ENCODE data around the gene CHERP. TPM values are rescaled to one million over a fixed set of nuclear protein-coding genes. Genes with fewer than 3 reads are reported as not detected.
"Not testable (repeated sequence)": the region's sequence is repeated elsewhere in the genome, so short reads cannot be mapped to it uniquely, and the experiment has no call there.

CHERP gene
- total and polyA plus RNA-seq, 2 donors = 2.5 to 25.4 TPM

DNA sequence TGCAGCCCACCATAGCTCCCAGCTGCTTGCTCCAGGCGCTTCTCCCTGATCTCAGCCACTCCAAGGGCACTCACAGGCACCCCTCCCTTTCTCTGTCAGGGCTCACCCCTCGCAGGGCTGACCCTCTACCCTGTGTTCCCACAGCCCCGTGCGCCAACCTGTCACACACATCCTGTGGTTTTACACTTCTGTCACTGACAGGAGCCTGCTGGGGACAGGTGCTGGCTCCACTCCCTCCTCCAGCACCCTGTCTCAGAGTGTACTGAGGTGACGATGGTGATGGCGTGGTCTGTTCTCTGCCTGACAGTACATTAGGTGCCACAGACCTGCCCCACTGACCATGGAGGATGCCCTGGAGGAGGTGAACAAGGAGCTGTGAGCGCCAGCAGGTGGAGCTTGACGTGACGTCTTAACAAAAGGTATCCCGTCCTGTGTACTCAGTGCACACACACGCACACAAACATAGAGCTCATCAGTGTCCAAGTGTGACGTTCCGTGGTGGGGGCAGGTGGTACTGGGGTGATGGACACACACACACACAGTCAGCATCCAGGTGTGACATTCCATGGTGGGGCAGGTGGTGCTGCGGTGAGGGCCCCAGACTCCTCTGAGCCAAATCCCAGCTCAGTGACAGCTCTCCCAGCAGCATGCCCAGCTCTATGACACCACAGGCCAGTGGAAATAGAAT is 25.2 kb downstream of the CHERP start:
- Histone ChIP-seq H3K9me3 (ENCODE audit: control insufficient read depth in 2 of 2, insufficient read depth in 1 of 2, low read length in 1 of 2) (no peaks in the 10 kb centered on the region), H3K27ac (ENCODE audit: low read depth in 1 of 2, low read length in 1 of 2) (no peak overlapping the region), H3K4me1 (ENCODE audit: control insufficient read depth in 2 of 2, insufficient read depth in 2 of 2, low read length in 2 of 2) (peaks cover 0 to 3% of the 10 kb centered on the region in 2 donors), H3K27me3 (ENCODE audit: control insufficient read depth in 2 of 2, insufficient read depth in 1 of 2, low read length in 1 of 2) (no peaks in the 10 kb centered on the region), H3K36me3 (ENCODE audit: control insufficient read depth in 2 of 2, insufficient read depth in 2 of 2, low read length in 1 of 2) (peaks cover 62 to 65% of the 10 kb centered on the region in 2 donors), H3K4me3 (ENCODE audit: low read length in 2 of 2) (no peak overlapping the region)
- peak in 1 of 9 donors; percentile 13 for DNase-seq (ENCODE audit: low read depth in 6 of 9, low spot score in 9 of 9)
- 70% methylated on average over 14 of the region's 14 CpGs for WGBS

DNA sequence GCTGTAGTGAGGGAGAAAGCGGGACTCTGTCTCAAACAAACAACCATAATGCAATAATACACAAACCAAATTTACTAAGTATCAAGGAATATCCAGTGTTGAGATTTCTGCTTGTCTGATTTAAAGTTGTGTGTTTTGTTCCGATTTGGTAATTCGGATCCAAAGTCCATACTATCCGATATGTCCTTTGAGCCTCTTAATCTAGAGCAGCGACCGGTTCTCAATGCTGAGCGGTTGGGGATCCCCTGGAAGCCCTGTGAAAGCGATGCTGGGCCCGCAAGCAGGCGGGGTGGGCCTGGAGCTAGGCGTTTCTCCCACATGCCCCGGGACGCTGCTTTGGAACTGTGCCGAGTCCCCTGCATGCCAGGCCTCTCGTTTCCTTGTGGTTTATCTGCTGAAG is 25.9 kb downstream of the CHERP start:
- Histone ChIP-seq H3K36me3 (ENCODE audit: control insufficient read depth in 2 of 2, insufficient read depth in 2 of 2, low read length in 1 of 2) (peaks cover 55 to 62% of the 10 kb centered on the region in 2 donors), H3K9me3 (ENCODE audit: control insufficient read depth in 2 of 2, insufficient read depth in 1 of 2, low read length in 1 of 2) (no peaks in the 10 kb centered on the region), H3K27ac (ENCODE audit: low read depth in 1 of 2, low read length in 1 of 2) (no peak overlapping the region), H3K4me3 (ENCODE audit: low read length in 2 of 2) (no peak overlapping the region), H3K4me1 (ENCODE audit: control insufficient read depth in 2 of 2, insufficient read depth in 2 of 2, low read length in 2 of 2) (peaks cover 0 to 3% of the 10 kb centered on the region in 2 donors), H3K27me3 (ENCODE audit: control insufficient read depth in 2 of 2, insufficient read depth in 1 of 2, low read length in 1 of 2) (no peaks in the 10 kb centered on the region)
- WGBS = 92% methylated on average over 15 of the region's 15 CpGs
- DNase-seq (ENCODE audit: low read depth in 6 of 9, low spot score in 9 of 9) = no peak

DNA sequence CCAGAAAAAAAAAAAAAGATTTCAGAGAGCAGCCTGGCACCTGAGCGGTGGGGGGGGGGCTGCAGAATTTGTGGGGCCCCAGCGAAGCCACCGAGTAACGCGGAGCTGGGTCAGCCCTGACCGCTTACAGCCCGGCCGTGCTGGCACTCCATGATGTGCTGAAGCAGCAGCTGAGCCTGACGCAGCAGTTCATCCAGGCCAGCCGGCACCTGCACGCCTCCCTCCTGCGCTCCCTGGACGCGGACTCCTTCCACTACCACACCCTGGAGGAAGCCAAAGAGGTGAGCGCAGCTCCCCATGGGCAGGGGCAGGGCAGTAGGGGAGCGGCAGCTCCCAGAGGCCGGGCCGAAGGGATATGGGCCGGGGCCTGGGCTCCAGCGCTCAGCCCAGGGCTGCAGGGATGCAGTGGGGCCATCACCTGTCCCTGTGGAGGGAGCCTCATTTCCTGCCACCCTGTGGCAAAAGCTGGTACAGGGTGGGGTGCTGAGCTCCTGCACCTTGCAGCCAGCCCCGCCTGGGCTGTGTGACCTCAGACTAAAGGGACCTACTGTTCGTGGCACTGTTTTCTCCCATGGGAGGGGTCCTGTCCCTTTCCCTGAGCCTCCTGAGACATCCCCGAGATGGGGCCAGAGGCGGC is 27.7 kb downstream of the CHERP start:
- Histone ChIP-seq H3K36me3 (ENCODE audit: control insufficient read depth in 2 of 2, insufficient read depth in 2 of 2, low read length in 1 of 2) (peaks cover 46 to 48% of the 10 kb centered on the region in 2 donors), H3K4me1 (ENCODE audit: control insufficient read depth in 2 of 2, insufficient read depth in 2 of 2, low read length in 2 of 2) (peaks cover 0 to 3% of the 10 kb centered on the region in 2 donors), H3K27me3 (ENCODE audit: control insufficient read depth in 2 of 2, insufficient read depth in 1 of 2, low read length in 1 of 2) (no peaks in the 10 kb centered on the region), H3K4me3 (ENCODE audit: low read length in 2 of 2) (no peak overlapping the region), H3K27ac (ENCODE audit: low read depth in 1 of 2, low read length in 1 of 2) (no peak overlapping the region), H3K9me3 (ENCODE audit: control insufficient read depth in 2 of 2, insufficient read depth in 1 of 2, low read length in 1 of 2) (no peaks in the 10 kb centered on the region)
- DNase-seq (ENCODE audit: low read depth in 6 of 9, low spot score in 9 of 9) = no peak
- 96% methylated on average over 24 of the region's 24 CpGs for WGBS

DNA sequence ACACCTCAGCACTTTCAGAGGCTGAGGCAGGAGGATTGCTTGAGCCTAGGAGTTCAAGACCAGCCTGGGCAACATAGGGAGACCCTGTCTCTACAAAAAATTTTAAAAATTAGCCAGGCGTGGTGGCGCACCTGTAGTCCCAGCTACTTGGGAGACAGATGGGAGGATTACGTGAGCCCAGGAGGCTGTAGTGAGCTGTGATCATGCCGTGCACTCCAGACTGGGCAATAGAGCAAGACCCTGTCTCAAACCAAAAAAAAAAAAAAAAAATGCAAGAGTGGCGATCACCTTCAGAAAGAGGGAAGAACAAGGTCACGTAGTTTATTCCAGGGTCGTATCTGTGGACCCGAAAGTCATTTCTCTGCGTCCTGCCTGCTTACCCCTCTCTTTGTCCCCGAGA is 29.6 kb downstream of the CHERP start:
- H3K36me3 ChIP-seq (ENCODE audit: control insufficient read depth in 2 of 2, insufficient read depth in 2 of 2, low read length in 1 of 2) = peaks cover 31 to 35% of the 10 kb centered on the region in 2 donors
- WGBS = 99% methylated on average over 10 of the region's 10 CpGs
- H3K4me1 ChIP-seq (ENCODE audit: control insufficient read depth in 2 of 2, insufficient read depth in 2 of 2, low read length in 2 of 2); H3K4me3 ChIP-seq (ENCODE audit: low read length in 2 of 2); H3K27me3 ChIP-seq (ENCODE audit: control insufficient read depth in 2 of 2, insufficient read depth in 1 of 2, low read length in 1 of 2); DNase-seq (ENCODE audit: low read depth in 6 of 9, low spot score in 9 of 9); H3K27ac ChIP-seq (ENCODE audit: low read depth in 1 of 2, low read length in 1 of 2); H3K9me3 ChIP-seq (ENCODE audit: control insufficient read depth in 2 of 2, insufficient read depth in 1 of 2, low read length in 1 of 2): not testable (repeated sequence)

DNA sequence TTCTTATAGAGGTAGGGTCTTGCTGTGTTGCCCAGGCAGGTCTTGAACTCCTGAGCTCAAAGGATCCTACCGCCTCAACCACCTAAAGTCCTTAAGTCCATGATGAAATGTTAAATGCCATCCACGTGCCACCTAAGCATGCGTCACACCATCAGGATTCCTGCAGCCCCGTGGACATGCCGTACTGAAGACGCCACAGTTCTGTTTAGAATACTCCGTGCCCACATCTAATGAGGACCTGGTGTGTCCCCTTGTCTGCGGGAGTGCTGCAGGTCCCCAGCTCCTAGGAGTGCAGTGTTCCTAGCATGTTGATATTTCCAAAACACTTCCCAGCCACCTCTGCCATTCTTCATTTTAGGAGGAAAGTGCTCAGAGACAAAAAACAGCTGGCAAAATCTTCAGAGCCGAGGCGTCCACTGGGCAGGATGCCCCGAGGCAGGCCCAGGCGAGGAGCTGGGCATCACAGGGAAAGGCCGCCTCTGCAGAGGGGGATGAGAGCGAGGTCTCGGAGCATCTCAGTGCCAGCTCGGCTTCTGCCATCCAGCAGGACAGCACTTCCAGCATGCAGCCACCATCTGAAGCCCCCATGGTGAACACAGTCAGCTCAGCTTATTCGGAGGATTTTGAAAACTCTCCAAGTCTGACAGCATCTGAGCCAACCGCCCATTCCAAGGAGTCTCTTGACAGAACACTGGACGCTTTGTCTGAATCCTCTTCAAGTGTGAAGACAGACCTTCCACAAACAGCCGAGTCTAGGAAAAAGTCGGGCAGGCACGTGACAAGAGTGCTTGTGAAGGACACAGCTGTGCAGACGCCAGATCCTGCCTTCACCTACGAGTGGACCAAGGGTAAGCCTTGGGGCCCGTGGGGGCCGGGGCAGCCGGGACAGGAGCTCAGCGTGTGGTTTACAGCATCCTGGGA is 32.8 kb downstream of the CHERP start:
- Histone ChIP-seq H3K4me3 (ENCODE audit: low read length in 2 of 2) (no peak overlapping the region), H3K27me3 (ENCODE audit: control insufficient read depth in 2 of 2, insufficient read depth in 1 of 2, low read length in 1 of 2) (no peaks in the 10 kb centered on the region), H3K27ac (ENCODE audit: low read depth in 1 of 2, low read length in 1 of 2) (no peak overlapping the region), H3K4me1 (ENCODE audit: control insufficient read depth in 2 of 2, insufficient read depth in 2 of 2, low read length in 2 of 2) (no peaks in the 10 kb centered on the region), H3K9me3 (ENCODE audit: control insufficient read depth in 2 of 2, insufficient read depth in 1 of 2, low read length in 1 of 2) (no peaks in the 10 kb centered on the region), H3K36me3 (ENCODE audit: control insufficient read depth in 2 of 2, insufficient read depth in 2 of 2, low read length in 1 of 2) (peaks cover 17 to 27% of the 10 kb centered on the region in 2 donors)
- WGBS = 95% methylated on average over 28 of the region's 28 CpGs
- DNase-seq (ENCODE audit: low read depth in 6 of 9, low spot score in 9 of 9) = no peak

DNA sequence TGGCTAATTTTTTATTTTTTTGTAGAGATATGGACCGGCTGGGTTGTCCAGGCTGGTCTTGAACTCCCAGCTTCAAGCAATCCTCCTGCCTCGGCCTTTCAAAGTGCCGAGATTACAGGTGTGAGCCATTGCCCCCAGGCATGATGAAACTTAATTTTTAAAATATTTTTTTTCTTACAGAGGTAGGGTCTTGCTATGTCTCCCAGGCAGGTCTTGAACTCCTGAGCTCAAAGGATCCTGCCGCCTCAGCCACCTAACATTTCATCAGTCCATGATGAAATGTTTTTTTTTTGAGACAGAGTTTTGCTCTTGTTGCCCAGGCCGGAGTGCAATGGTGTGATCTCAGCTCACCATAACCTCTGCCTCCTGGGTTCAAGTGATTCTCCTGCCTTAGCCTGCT is 33.7 kb downstream of the CHERP start:
- H3K27me3 ChIP-seq (ENCODE audit: control insufficient read depth in 2 of 2, insufficient read depth in 1 of 2, low read length in 1 of 2) = no peaks in the 10 kb centered on the region
- H3K36me3 ChIP-seq (ENCODE audit: control insufficient read depth in 2 of 2, insufficient read depth in 2 of 2, low read length in 1 of 2) = peaks cover 17 to 27% of the 10 kb centered on the region in 2 donors
- no peaks in the 10 kb centered on the region for H3K9me3 ChIP-seq (ENCODE audit: control insufficient read depth in 2 of 2, insufficient read depth in 1 of 2, low read length in 1 of 2)
- DNase-seq (ENCODE audit: low read depth in 6 of 9, low spot score in 9 of 9) = no peak
- no peak overlapping the region for H3K27ac ChIP-seq (ENCODE audit: low read depth in 1 of 2, low read length in 1 of 2)
- WGBS = 99% methylated on average over 5 of the region's 5 CpGs
- H3K4me1 ChIP-seq (ENCODE audit: control insufficient read depth in 2 of 2, insufficient read depth in 2 of 2, low read length in 2 of 2) = no peaks in the 10 kb centered on the region
- no peak overlapping the region for H3K4me3 ChIP-seq (ENCODE audit: low read length in 2 of 2)

DNA sequence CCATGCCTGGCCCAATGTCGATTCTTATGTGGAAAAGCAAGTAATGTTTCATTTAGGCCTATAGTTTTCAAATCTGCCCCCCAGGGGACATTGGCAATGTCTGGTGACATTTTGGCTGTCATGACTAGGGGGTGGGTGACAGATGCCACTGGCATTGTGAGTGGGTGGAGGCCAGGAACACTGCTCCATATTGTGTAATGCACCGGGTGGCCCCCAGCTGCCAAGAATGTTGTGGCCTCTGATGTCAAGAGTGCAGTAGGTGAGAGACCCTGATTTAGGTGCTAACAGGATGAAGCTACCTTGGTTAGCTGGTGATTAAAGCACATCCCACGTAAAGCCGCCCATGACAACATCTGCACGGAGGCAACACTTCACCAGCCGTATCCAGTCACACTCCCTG is 35.3 kb downstream of the CHERP start:
- WGBS = 99% methylated on average over 6 of the region's 6 CpGs
- peaks cover 11 to 29% of the 10 kb centered on the region in 2 donors for H3K36me3 ChIP-seq (ENCODE audit: control insufficient read depth in 2 of 2, insufficient read depth in 2 of 2, low read length in 1 of 2)
- H3K27ac ChIP-seq (ENCODE audit: low read depth in 1 of 2, low read length in 1 of 2) = no peak overlapping the region
- DNase-seq (ENCODE audit: low read depth in 6 of 9, low spot score in 9 of 9) = no peak
- no peak overlapping the region for H3K4me3 ChIP-seq (ENCODE audit: low read length in 2 of 2)
- H3K27me3 ChIP-seq (ENCODE audit: control insufficient read depth in 2 of 2, insufficient read depth in 1 of 2, low read length in 1 of 2) = no peaks in the 10 kb centered on the region
- H3K9me3 ChIP-seq (ENCODE audit: control insufficient read depth in 2 of 2, insufficient read depth in 1 of 2, low read length in 1 of 2) = no peaks in the 10 kb centered on the region
- H3K4me1 ChIP-seq (ENCODE audit: control insufficient read depth in 2 of 2, insufficient read depth in 2 of 2, low read length in 2 of 2) = no peaks in the 10 kb centered on the region

DNA sequence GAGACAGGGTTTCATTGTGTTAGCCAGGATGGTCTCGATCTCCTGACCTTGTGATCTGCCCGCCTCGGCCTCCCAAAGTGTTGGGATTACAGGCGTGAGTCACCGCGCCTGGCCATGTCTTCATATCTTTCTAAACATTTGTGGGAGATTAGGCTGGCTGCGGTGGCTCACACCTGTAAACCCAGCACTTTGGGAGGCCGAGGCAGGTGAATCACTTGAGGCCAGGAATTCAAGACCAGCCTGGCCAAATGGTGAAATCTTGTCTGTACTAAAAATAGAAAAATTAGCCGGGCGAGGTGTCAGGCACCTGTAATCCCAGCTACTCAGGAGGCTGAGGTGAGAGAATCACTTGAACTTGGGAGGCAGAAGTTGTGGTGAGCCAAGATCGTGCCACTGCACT is 36.1 kb downstream of the CHERP start:
- not testable (repeated sequence) for H3K4me1 ChIP-seq (ENCODE audit: control insufficient read depth in 2 of 2, insufficient read depth in 2 of 2, low read length in 2 of 2); H3K27me3 ChIP-seq (ENCODE audit: control insufficient read depth in 2 of 2, insufficient read depth in 1 of 2, low read length in 1 of 2); H3K9me3 ChIP-seq (ENCODE audit: control insufficient read depth in 2 of 2, insufficient read depth in 1 of 2, low read length in 1 of 2); H3K27ac ChIP-seq (ENCODE audit: low read depth in 1 of 2, low read length in 1 of 2); DNase-seq (ENCODE audit: low read depth in 6 of 9, low spot score in 9 of 9); H3K4me3 ChIP-seq (ENCODE audit: low read length in 2 of 2)
- WGBS = 98% methylated on average over 11 of the region's 11 CpGs
- H3K36me3 ChIP-seq (ENCODE audit: control insufficient read depth in 2 of 2, insufficient read depth in 2 of 2, low read length in 1 of 2) = peaks cover 11 to 29% of the 10 kb centered on the region in 2 donors

DNA sequence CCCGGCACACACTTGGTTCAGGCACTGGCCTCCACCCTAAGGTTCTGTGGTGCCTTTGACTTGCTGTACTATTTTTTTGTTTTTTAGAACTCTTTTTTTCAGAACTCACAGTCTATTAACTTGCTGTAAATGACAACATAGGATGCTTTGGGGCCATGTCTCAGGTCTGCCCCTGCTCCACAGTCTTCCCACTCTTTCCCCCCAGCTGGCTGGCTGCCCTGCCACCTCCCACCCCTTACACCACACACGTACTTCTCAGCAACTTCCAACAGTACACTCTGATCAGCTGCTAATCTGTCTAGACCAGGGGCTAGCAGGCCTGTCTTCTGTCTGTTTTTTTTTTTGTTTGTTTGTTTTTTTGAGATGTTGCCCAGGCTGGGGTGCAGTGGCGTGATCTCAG is 38.0 kb downstream of the CHERP start:
- DNase-seq (ENCODE audit: low read depth in 6 of 9, low spot score in 9 of 9) = no peak
- Histone ChIP-seq H3K9me3 (ENCODE audit: control insufficient read depth in 2 of 2, insufficient read depth in 1 of 2, low read length in 1 of 2) (no peaks in the 10 kb centered on the region), H3K27ac (ENCODE audit: low read depth in 1 of 2, low read length in 1 of 2) (no peak overlapping the region), H3K4me1 (ENCODE audit: control insufficient read depth in 2 of 2, insufficient read depth in 2 of 2, low read length in 2 of 2) (no peaks in the 10 kb centered on the region), H3K4me3 (ENCODE audit: low read length in 2 of 2) (no peak overlapping the region), H3K36me3 (ENCODE audit: control insufficient read depth in 2 of 2, insufficient read depth in 2 of 2, low read length in 1 of 2) (peaks cover 11 to 21% of the 10 kb centered on the region in 2 donors), H3K27me3 (ENCODE audit: control insufficient read depth in 2 of 2, insufficient read depth in 1 of 2, low read length in 1 of 2) (no peaks in the 10 kb centered on the region)
- 96% methylated on average over 3 of the region's 3 CpGs for WGBS
